ENCODE data around the gene RHNO1. TPM values are rescaled to one million over a fixed set of nuclear protein-coding genes. Genes with fewer than 3 reads are reported as not detected.

Gene RHNO1
- total and polyA plus RNA-seq, 2 of the 8 experiments (the other 6 are each of a cell fraction or from before 2014, with no cell fraction given): 55.8 to 56.9 TPM

GRCh38 chr12:2855546-2855945 is 21.5 kb upstream of the RHNO1 start (continued):
- TF ChIP-seq USF2 (IDR thresholded peaks at IDR 0.05; ENCODE audit: low read length) (no peak), JUN (IDR thresholded peaks at IDR 0.05; ENCODE audit: low read depth, low read length) (no peak), BRCA1 (IDR thresholded peaks at IDR 0.05; ENCODE audit: low read depth, low read length) (no peak), SP4 (IDR thresholded peaks at IDR 0.05; ENCODE audit: low read length) (no peak), SP1 (IDR thresholded peaks at IDR 0.05; ENCODE audit: low read depth, low read length) (no peak), ATF3 (IDR thresholded peaks at IDR 0.05; ENCODE audit: insufficient read depth, low read depth, low read length) (no peak), HDAC2 (IDR thresholded peaks at IDR 0.05; ENCODE audit: borderline replicate concordance in 1 of 2, low read depth in 2 of 2, low read length in 2 of 2) (no peak), RAD21 (IDR thresholded peaks at IDR 0.05 in 1 of 2, conservative IDR thresholded peaks at IDR 0.05 in 1 of 2; ENCODE audit: low read depth in 2 of 2, low read length in 2 of 2) (no peak)
